Sigmoid colon (tissue), 4 donors: ENCODE data around the gene TICAM2.

Experiments
- EP300 ChIP-seq, 4 donors: sonication (generic); formaldehyde crosslinking; IDR thresholded peaks; one replicate each; pipeline ENCODE4 v1.6.1; 2017; ENCODE audit warnings: antibody characterized with exemption in 4 of 4
- POLR2A ChIP-seq, 2 donors: fragments of 450-650 bp; IDR thresholded peaks; one replicate each; pipeline ENCODE4 v1.6.1; 2016; ENCODE audit warnings: antibody characterized with exemption in 2 of 2, mild to moderate bottlenecking in 2 of 2, moderate library complexity in 2 of 2
- POLR2AphosphoS5 ChIP-seq, 4 donors: sonication (generic); formaldehyde crosslinking; IDR thresholded peaks; one replicate each; pipeline ENCODE4 v1.6.1; 2017; ENCODE audit warnings: antibody characterized with exemption in 4 of 4
- TF ChIP-seq, protein P1 (sequence below), 4 experiments: fragments of 450-650 bp in 3 of 4; fragments of 200-600 bp in 1 of 4; IDR thresholded peaks; one replicate each; pipeline ENCODE4 v1.5.1; 2016 to 2019; ENCODE audit warnings: antibody characterized with exemption in 4 of 4, mild to moderate bottlenecking in 3 of 4, moderate library complexity in 2 of 4

DNA sequence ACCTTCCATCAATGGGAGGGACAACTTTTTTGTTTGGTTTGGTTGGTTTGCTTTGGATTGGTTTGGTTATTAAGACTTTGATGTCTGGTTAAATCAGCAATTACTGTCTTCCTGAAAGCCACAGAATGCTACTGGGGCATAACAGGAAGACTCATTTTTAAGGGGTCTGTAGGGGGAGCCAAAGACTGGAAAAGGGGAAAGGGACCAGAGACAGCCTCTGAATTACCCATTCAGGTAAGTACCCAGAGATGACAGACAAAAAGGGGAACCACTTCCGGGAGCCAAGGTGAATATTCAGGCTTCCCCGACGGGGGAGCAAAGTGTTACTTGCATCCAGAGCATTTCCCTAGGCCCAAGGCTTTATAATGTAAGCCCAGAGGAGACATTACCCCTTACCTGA is 53.1 kb downstream of the TICAM2 start:
- TF ChIP-seq, protein P1, sequence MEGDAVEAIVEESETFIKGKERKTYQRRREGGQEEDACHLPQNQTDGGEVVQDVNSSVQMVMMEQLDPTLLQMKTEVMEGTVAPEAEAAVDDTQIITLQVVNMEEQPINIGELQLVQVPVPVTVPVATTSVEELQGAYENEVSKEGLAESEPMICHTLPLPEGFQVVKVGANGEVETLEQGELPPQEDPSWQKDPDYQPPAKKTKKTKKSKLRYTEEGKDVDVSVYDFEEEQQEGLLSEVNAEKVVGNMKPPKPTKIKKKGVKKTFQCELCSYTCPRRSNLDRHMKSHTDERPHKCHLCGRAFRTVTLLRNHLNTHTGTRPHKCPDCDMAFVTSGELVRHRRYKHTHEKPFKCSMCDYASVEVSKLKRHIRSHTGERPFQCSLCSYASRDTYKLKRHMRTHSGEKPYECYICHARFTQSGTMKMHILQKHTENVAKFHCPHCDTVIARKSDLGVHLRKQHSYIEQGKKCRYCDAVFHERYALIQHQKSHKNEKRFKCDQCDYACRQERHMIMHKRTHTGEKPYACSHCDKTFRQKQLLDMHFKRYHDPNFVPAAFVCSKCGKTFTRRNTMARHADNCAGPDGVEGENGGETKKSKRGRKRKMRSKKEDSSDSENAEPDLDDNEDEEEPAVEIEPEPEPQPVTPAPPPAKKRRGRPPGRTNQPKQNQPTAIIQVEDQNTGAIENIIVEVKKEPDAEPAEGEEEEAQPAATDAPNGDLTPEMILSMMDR (IDR thresholded peaks at IDR 0.05): no peak
- TF ChIP-seq EP300 (IDR thresholded peaks at IDR 0.05) (no peak), POLR2A (IDR thresholded peaks at IDR 0.05) (no peak), POLR2AphosphoS5 (IDR thresholded peaks at IDR 0.05) (no peak)
